ENCODE data around the gene LILRB2.
"Not testable (repeated sequence)": the region's sequence is repeated elsewhere in the genome, so short reads cannot be mapped to it uniquely, and the experiment has no call there.

LILRB2 gene

GRCh38 chr19:54307389-54308020, 26.6 kb upstream of the LILRB2 start:
- no peak for DNase-seq

GRCh38 chr19:54305141-54305540, 24.2 kb upstream of the LILRB2 start:
- intact Hi-C loops (cut with DNase I), result no loop called here

More at GRCh38 chr19:54307389-54308020, 26.6 kb upstream of the LILRB2 start:
- intact Hi-C loops (cut with DNase I), result no loop called here

GRCh38 chr19:54302257-54302656, 21.3 kb upstream of the LILRB2 start:
- intact Hi-C loops (cut with DNase I), result no loop called here
- no peak for DNase-seq

More at GRCh38 chr19:54305141-54305540, 24.2 kb upstream of the LILRB2 start:
- no peak for DNase-seq

- no peak for DNase-seq
- intact Hi-C loops (cut with DNase I), result no loop called here
These were observed 18.6 kb upstream of the LILRB2 start for GRCh38 chr19:54299515-54299914.

- intact Hi-C loops (cut with DNase I), result no loop called here
- DNase-seq, result no peak
These were observed 18.2 kb upstream of the LILRB2 start for GRCh38 chr19:54299126-54299498.

GRCh38 chr19:54298357-54299125, 17.6 kb upstream of the LILRB2 start:
- intact Hi-C loops (cut with DNase I), result no loop called here
- no peak for DNase-seq

- intact Hi-C loops (cut with DNase I), result no loop called here
- DNase-seq, result no peak
These were observed 16.9 kb upstream of the LILRB2 start for GRCh38 chr19:54297759-54298305.

- intact Hi-C loops (cut with DNase I), result no loop called here
- DNase-seq, result no peak
These were observed 13.6 kb upstream of the LILRB2 start for GRCh38 chr19:54294539-54294938.

GRCh38 chr19:54289160-54289559, 8.2 kb upstream of the LILRB2 start:
- DNase-seq; intact Hi-C loops (cut with DNase I): not testable (repeated sequence)

GRCh38 chr19:54287456-54287855, 6.5 kb upstream of the LILRB2 start:
- DNase-seq, result no peak
- intact Hi-C loops (cut with DNase I), result no loop called here

- intact Hi-C loops (cut with DNase I); DNase-seq: not testable (repeated sequence)
These were observed 5.4 kb upstream of the LILRB2 start for GRCh38 chr19:54286283-54286682.

GRCh38 chr19:54285427-54286056, 4.6 kb upstream of the LILRB2 start:
- intact Hi-C loops (cut with DNase I); DNase-seq: not testable (repeated sequence)

GRCh38 chr19:54282686-54283470, 2.0 kb upstream of the LILRB2 start:
- no peak for DNase-seq
- intact Hi-C loops (cut with DNase I), result no loop called here

- DNase-seq; intact Hi-C loops (cut with DNase I): not testable (repeated sequence)
These were observed 792 bp upstream of the LILRB2 start for GRCh38 chr19:54281729-54282075.

GRCh38 chr19:54280441-54280840, 469 bp downstream of the LILRB2 start:
- intact Hi-C loops (cut with DNase I); DNase-seq: not testable (repeated sequence)

GRCh38 chr19:54280025-54280424, 885 bp downstream of the LILRB2 start:
- intact Hi-C loops (cut with DNase I), result not testable (repeated sequence)

GRCh38 chr19:54279406-54279962, 1.4 kb downstream of the LILRB2 start:
- no peak for DNase-seq
- intact Hi-C loops (cut with DNase I), result no loop called here

More at GRCh38 chr19:54280025-54280424, 885 bp downstream of the LILRB2 start:
- DNase-seq, result not testable (repeated sequence)

GRCh38 chr19:54278571-54279195, 2.2 kb downstream of the LILRB2 start:
- intact Hi-C loops (cut with DNase I); DNase-seq: not testable (repeated sequence)

GRCh38 chr19:54278056-54278455, 2.9 kb downstream of the LILRB2 start:
- DNase-seq; intact Hi-C loops (cut with DNase I): not testable (repeated sequence)
